Panc1 (cell line): ENCODE data around the gene IFNLR1. TPM values are rescaled to one million over a fixed set of nuclear protein-coding genes. Genes with fewer than 3 reads are reported as not detected.

Experiments used
- ATAC-seq: fragments of 200-7000 bp; cut with Tn5 transposase; 2 replicates; pipeline ENCODE4 v1.9.1; 2020; ENCODE audit warnings: mild to moderate bottlenecking, moderate library complexity
- BruUV-seq: library from RNA; stranded (reverse); fragments of 400-500 nt; replicated peaks from 2 replicates; lab custom pipeline; 2021; lab: Mats Ljungman, UMichigan
- CTCF ChIA-PET: fragments of 300-600 bp; sonication (Branson Sonifier 250); formaldehyde crosslinking; loops from one replicate; lab custom pipeline; 2022; ENCODE audit warnings: antibody characterized with exemption; lab: Charles Lee
- POLR2A ChIA-PET: fragments of 300-600 bp; sonication (Branson Sonifier 250); formaldehyde crosslinking; loops from one replicate; lab custom pipeline; 2022; ENCODE audit warnings: antibody characterized with exemption; lab: Charles Lee
- DNase-seq: peaks from one replicate; pipeline ENCODE4 v3.0.0-alpha.2; 2010; ENCODE audit warnings: low read depth, low spot score
- H3K27ac ChIP-seq: 2 replicates; pipeline ENCODE4 v1.5.1; 2011; ENCODE audit warnings: mild to moderate bottlenecking, low read length, inconsistent platforms
- H3K27me3 ChIP-seq: fragments of 200-500 bp; sonication (Bioruptor generic); 2 replicates; pipeline ENCODE4 v1.6.0; 2014; ENCODE audit warnings: low read length, inconsistent platforms; ENCODE audit not compliant: control insufficient read depth, insufficient read depth
- H3K36me3 ChIP-seq: fragments of 200-500 bp; sonication (Bioruptor generic); 2 replicates; pipeline ENCODE4 v1.5.1; 2014; ENCODE audit warnings: inconsistent platforms, mild to moderate bottlenecking, low read length, moderate library complexity; ENCODE audit not compliant: control insufficient read depth, insufficient read depth
- H3K4me1 ChIP-seq: 2 replicates; pipeline ENCODE4 v1.5.1; 2011; ENCODE audit warnings: inconsistent platforms, mild to moderate bottlenecking, low read length, moderate library complexity; ENCODE audit not compliant: control insufficient read depth, insufficient read depth
- H3K4me3 ChIP-seq, 2 experiments: 2 replicates each; pipeline ENCODE4 v1.5.1; 2011 to 2012; ENCODE audit warnings: low read depth in 2 of 2, low read length in 2 of 2, mild to moderate bottlenecking in 2 of 2, inconsistent platforms in 1 of 2, moderate library complexity in 1 of 2
- H3K9me3 ChIP-seq: fragments of 200-500 bp; sonication (Bioruptor generic); 2 replicates; pipeline ENCODE4 v1.5.1; 2014; ENCODE audit warnings: low read depth, mild to moderate bottlenecking, inconsistent platforms, low read length, moderate library complexity; ENCODE audit not compliant: control insufficient read depth, insufficient read depth
- POLR2AphosphoS5 ChIP-seq: IDR thresholded peaks from 2 replicates; pipeline ENCODE4 v1.6.1; 2012; ENCODE audit warnings: mild to moderate bottlenecking, low read depth, low read length, moderate library complexity
- SIN3A ChIP-seq: IDR thresholded peaks from 2 replicates; pipeline ENCODE4 v1.6.1; 2012; ENCODE audit warnings: low read depth, mild to moderate bottlenecking, low read length, moderate library complexity, borderline replicate concordance; ENCODE audit not compliant: insufficient read depth
- TCF7L2 ChIP-seq: IDR thresholded peaks from 2 replicates; pipeline ENCODE4 v1.6.1; 2011; ENCODE audit warnings: mild to moderate bottlenecking, low read depth, low read length, inconsistent platforms
- in situ Hi-C: cut with HindIII; loops from 2 replicates; pipeline ENCODE4 v1.10.0; 2016; ENCODE audit warnings: low sequenced_read_pairs, low pct_unique_long_range_greater_than_20kb
- intact Hi-C: fragments of 100-400 bp; cut with micrococcal nuclease; formaldehyde crosslinking; loops from one replicate; pipeline ENCODE4 v1.10.0; 2022; ENCODE audit not compliant: unreplicated experiment
- total RNA-seq: library from RNA; stranded (reverse); gene quantifications from one replicate; pipeline ENCODE4 v1.2.1, GENCODE V29; 2021; ENCODE audit not compliant: unreplicated experiment
- TF ChIP-seq, protein P1 (sequence below), 2 experiments: IDR thresholded peaks; 2 replicates each; pipeline ENCODE4 v1.6.1; 2011 to 2012; ENCODE audit warnings: low read depth in 2 of 2, control low read depth in 1 of 2, low read length in 1 of 2, mild to moderate bottlenecking in 1 of 2, moderate library complexity in 1 of 2; ENCODE audit not compliant: insufficient read depth in 1 of 2
- TF ChIP-seq, protein P2 (sequence below): fragments of 450-650 bp; IDR thresholded peaks from 2 replicates; pipeline ENCODE4 v1.5.1; 2017; ENCODE audit warnings: mild to moderate bottlenecking

IFNLR1 gene
- total RNA-seq, 1 experiment from 2014 or later, result 1.0 TPM

DNA sequence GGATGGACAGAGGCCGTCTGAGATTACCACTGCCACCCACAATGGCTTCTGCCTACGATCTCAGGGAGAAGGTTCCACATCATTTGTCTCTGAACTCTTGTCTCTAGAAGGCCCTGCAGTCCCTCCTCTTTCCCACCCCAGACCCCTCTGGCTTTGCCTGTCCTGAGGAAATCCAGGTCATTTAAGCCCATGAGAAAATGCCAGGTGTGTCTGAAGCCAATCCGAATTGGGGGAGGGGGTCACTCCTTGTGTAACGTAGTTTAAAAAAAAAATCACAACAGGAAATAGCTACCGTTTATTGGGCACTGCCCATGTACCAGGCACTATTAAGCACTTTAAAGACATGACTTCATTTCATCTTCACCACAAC lies 67.6 kb downstream of the IFNLR1 start:
- POLR2A ChIA-PET, result no interaction called here
- intact Hi-C loops, result no loop called here
- H3K27me3 ChIP-seq, result no peaks in the 10 kb centered on the region

DNA sequence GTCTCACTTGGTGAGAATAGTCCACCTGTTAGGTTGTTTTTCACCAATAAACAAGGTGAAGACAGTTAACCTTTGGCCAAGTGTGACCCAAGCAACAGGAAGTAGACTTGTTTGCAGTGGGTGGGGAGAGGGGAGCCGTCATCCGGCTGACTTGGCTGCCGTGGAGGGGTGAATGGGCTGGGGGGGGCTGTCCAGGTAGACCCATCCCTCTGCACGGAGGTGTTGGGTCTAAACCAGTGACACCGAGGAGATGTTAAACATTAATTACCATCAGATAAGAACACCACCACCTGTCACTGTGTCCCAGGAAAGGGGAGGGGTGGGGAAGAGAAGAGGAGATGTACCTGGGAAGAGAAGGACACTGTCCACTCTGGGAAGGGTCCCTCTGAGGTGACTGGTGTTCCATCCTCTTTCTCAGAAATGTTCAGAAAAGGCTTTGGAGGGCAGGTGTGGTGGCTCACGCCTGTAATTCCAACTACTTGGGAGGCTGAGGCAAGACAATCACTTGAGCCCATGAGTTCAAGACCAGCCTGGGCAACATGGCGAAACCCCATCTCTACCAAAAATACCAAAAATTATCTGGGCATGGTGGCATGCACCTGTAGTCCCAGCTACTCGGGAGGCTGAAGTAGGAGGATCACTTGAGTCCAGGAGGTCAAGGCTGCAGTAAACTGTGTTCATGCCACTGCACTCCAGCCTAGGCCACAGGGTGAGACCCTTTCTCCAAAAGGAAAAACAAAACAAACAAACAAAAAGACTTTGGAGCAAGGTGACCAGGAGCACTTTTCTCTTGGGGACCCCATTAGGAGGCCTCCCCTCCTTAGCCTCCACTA lies 68.5 kb downstream of the IFNLR1 start:
- in situ Hi-C loops (no loop called here), intact Hi-C loops (no loop called here)

More for the DNA sequence above, 67.6 kb downstream of the IFNLR1 start:
- DNase-seq (no peak), ATAC-seq (no peak)
- Histone ChIP-seq H3K4me3 (no peak overlapping the region), H3K27ac (no peak overlapping the region), H3K9me3 (no peaks in the 10 kb centered on the region), H3K4me1 (no peaks in the 10 kb centered on the region; the same call in 1 of the 2 replicates), H3K36me3 (no peaks in the 10 kb centered on the region)
- CTCF ChIA-PET, result interaction anchor here (1.0 kb wide), 1 partner anchor 31 kb away, joined by 4 read pairs; no protein-coding TSS in a partner anchor
- TF ChIP-seq, protein P1, sequence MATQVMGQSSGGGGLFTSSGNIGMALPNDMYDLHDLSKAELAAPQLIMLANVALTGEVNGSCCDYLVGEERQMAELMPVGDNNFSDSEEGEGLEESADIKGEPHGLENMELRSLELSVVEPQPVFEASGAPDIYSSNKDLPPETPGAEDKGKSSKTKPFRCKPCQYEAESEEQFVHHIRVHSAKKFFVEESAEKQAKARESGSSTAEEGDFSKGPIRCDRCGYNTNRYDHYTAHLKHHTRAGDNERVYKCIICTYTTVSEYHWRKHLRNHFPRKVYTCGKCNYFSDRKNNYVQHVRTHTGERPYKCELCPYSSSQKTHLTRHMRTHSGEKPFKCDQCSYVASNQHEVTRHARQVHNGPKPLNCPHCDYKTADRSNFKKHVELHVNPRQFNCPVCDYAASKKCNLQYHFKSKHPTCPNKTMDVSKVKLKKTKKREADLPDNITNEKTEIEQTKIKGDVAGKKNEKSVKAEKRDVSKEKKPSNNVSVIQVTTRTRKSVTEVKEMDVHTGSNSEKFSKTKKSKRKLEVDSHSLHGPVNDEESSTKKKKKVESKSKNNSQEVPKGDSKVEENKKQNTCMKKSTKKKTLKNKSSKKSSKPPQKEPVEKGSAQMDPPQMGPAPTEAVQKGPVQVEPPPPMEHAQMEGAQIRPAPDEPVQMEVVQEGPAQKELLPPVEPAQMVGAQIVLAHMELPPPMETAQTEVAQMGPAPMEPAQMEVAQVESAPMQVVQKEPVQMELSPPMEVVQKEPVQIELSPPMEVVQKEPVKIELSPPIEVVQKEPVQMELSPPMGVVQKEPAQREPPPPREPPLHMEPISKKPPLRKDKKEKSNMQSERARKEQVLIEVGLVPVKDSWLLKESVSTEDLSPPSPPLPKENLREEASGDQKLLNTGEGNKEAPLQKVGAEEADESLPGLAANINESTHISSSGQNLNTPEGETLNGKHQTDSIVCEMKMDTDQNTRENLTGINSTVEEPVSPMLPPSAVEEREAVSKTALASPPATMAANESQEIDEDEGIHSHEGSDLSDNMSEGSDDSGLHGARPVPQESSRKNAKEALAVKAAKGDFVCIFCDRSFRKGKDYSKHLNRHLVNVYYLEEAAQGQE (IDR thresholded peaks at IDR 0.05; ENCODE audit: insufficient read depth in 1 of 2, low read depth in 2 of 2, low read length in 1 of 2), result no peak
- TF ChIP-seq TCF7L2 (no peak), POLR2AphosphoS5 (no peak)
- in situ Hi-C loops, result no loop called here
- BruUV-seq, result no TSS peak

More for the DNA sequence above, 68.5 kb downstream of the IFNLR1 start:
- H3K4me3 ChIP-seq, result no peak overlapping the region
- H3K4me1 ChIP-seq, result no peaks in the 10 kb centered on the region; the same call in 1 of the 2 replicates
- TF ChIP-seq, protein P1 (IDR thresholded peaks at IDR 0.05; ENCODE audit: insufficient read depth in 1 of 2, low read depth in 2 of 2, low read length in 1 of 2), result no peak
- TF ChIP-seq POLR2AphosphoS5 (no peak), TCF7L2 (no peak), SIN3A (no peak)
- TF ChIP-seq, protein P2, sequence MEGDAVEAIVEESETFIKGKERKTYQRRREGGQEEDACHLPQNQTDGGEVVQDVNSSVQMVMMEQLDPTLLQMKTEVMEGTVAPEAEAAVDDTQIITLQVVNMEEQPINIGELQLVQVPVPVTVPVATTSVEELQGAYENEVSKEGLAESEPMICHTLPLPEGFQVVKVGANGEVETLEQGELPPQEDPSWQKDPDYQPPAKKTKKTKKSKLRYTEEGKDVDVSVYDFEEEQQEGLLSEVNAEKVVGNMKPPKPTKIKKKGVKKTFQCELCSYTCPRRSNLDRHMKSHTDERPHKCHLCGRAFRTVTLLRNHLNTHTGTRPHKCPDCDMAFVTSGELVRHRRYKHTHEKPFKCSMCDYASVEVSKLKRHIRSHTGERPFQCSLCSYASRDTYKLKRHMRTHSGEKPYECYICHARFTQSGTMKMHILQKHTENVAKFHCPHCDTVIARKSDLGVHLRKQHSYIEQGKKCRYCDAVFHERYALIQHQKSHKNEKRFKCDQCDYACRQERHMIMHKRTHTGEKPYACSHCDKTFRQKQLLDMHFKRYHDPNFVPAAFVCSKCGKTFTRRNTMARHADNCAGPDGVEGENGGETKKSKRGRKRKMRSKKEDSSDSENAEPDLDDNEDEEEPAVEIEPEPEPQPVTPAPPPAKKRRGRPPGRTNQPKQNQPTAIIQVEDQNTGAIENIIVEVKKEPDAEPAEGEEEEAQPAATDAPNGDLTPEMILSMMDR, result no peak
- DNase-seq (no peak), ATAC-seq (no peak)
- no peaks in the 10 kb centered on the region for H3K27me3 ChIP-seq
- H3K36me3 ChIP-seq, result no peaks in the 10 kb centered on the region
- ChIA-PET POLR2A (no interaction called here), CTCF (no interaction called here)
- no peak overlapping the region for H3K27ac ChIP-seq
- no TSS peak for BruUV-seq
- H3K9me3 ChIP-seq, result no peaks in the 10 kb centered on the region
